ENCODE data around the gene GFRAL. TPM values are rescaled to one million over a fixed set of nuclear protein-coding genes. Genes with fewer than 3 reads are reported as not detected.

GFRAL gene
- total RNA-seq = not detected
- long read RNA-seq, donor 1 = 0 reads
- long read RNA-seq, donor 2 = 0 reads

- ATAC-seq = no peak
- TF ChIP-seq CTCF (IDR thresholded peaks at IDR 0.05) = no peak
- Histone ChIP-seq H3K36me3 (ENCODE audit: low read depth) (no peaks in the 10 kb centered on the region), H3K4me1 (ENCODE audit: low read depth) (no peaks in the 10 kb centered on the region), H3K4me3 (no peak within 1 kb of the TSS), H3K9me3 (no peaks in the 10 kb centered on the region)
- no peak for DNase-seq
- intact Hi-C loops (cut with DNase I, micrococcal nuclease) = no loop called here
These were observed at the start of gene GFRAL for GRCh38 chr6:55327169-55327568. Gene GFRAL, plus strand, starts transcription at chr6:55327469. Its CDS starts 86 bp downstream, at chr6:55327555.

GRCh38 chr6:55277646-55278045 lies 49.6 kb upstream of the GFRAL start:
- H3K36me3 ChIP-seq (ENCODE audit: low read depth) = no peaks in the 10 kb centered on the region
- peaks cover 3% of the 10 kb centered on the region for H3K4me1 ChIP-seq (ENCODE audit: low read depth)
- intact Hi-C loops (cut with DNase I, micrococcal nuclease) = no loop called here
- TF ChIP-seq CTCF (IDR thresholded peaks at IDR 0.05) = no peak
- H3K4me3 ChIP-seq = no peak overlapping the region
- ATAC-seq = no peak
- DNase-seq = no peak
- no peaks in the 10 kb centered on the region for H3K9me3 ChIP-seq

- H3K36me3 ChIP-seq (ENCODE audit: low read depth) = no peaks in the 10 kb centered on the region
- ATAC-seq (peak; percentile 80), DNase-seq (peak in 1 of 3 donors; percentile 2)
- no peak for TF ChIP-seq CTCF (IDR thresholded peaks at IDR 0.05)
- H3K4me3 ChIP-seq = no peak overlapping the region
- intact Hi-C loops (cut with DNase I, micrococcal nuclease) = no loop called here
- H3K4me1 ChIP-seq (ENCODE audit: low read depth) = peaks cover 3% of the 10 kb centered on the region
- no peaks in the 10 kb centered on the region for H3K9me3 ChIP-seq
These were observed 46.1 kb upstream of the GFRAL start for GRCh38 chr6:55281215-55281614.

- no peak for TF ChIP-seq CTCF (IDR thresholded peaks at IDR 0.05)
- Histone ChIP-seq H3K9me3 (no peaks in the 10 kb centered on the region), H3K36me3 (ENCODE audit: low read depth) (no peaks in the 10 kb centered on the region), H3K4me1 (ENCODE audit: low read depth) (peaks cover 3% of the 10 kb centered on the region), H3K4me3 (no peak overlapping the region)
- DNase-seq (no peak), ATAC-seq (no peak)
- intact Hi-C loops (cut with DNase I, micrococcal nuclease) = no loop called here
These were observed 45.2 kb upstream of the GFRAL start for GRCh38 chr6:55282115-55282514.

GRCh38 chr6:55286824-55287223 lies 40.4 kb upstream of the GFRAL start:
- DNase-seq (no peak), ATAC-seq (no peak)
- Histone ChIP-seq H3K36me3 (ENCODE audit: low read depth) (no peaks in the 10 kb centered on the region), H3K9me3 (no peaks in the 10 kb centered on the region), H3K4me1 (ENCODE audit: low read depth) (no peaks in the 10 kb centered on the region), H3K4me3 (no peak overlapping the region)
- intact Hi-C loops (cut with DNase I, micrococcal nuclease) = no loop called here
- no peak for TF ChIP-seq CTCF (IDR thresholded peaks at IDR 0.05)

GRCh38 chr6:55290736-55291135 lies 36.5 kb upstream of the GFRAL start:
- no peak for TF ChIP-seq CTCF (IDR thresholded peaks at IDR 0.05)
- intact Hi-C loops (cut with DNase I, micrococcal nuclease) = no loop called here
- DNase-seq (no peak), ATAC-seq (no peak)
- H3K4me3 ChIP-seq = no peak overlapping the region
- no peaks in the 10 kb centered on the region for H3K9me3 ChIP-seq
- no peaks in the 10 kb centered on the region for H3K4me1 ChIP-seq (ENCODE audit: low read depth)
- H3K36me3 ChIP-seq (ENCODE audit: low read depth) = no peaks in the 10 kb centered on the region

Data from mucosa of descending colon (tissue), 3 donors.